Measurements from ENCODE around the gene HCST.

The HCST gene

GRCh38 chr19:35879068-35879467 lies 23.3 kb upstream of the HCST start:
- CTCF ChIA-PET, result interaction anchor here (1.5 to 7.0 kb wide), 2 partner anchors 54 to 94 kb away, joined by 3 to 106 read pairs; no protein-coding TSS in a partner anchor
- H3K4me1 ChIP-seq (ENCODE audit: control extremely low read depth in 1 of 4, control insufficient read depth in 4 of 4, insufficient read depth in 4 of 4, low read length in 3 of 4), result peaks cover 0 to 3% (median 1%) of the 10 kb centered on the region in 4 experiments
- no peaks in the 10 kb centered on the region for H3K36me3 ChIP-seq (ENCODE audit: control insufficient read depth in 4 of 4, insufficient read depth in 4 of 4, low read length in 3 of 4)
- 53% methylated on average over 18 of the region's 23 CpGs for WGBS (ENCODE audit: insufficient coverage)
- POLR2A ChIA-PET, result no interaction called here
- H3K4me3 ChIP-seq (ENCODE audit: control insufficient read depth in 1 of 7, extremely low read depth in 1 of 7, insufficient read depth in 4 of 7, low read depth in 2 of 7, low read length in 6 of 7), result no peak overlapping the region
- no peaks in the 10 kb centered on the region for H3K9me3 ChIP-seq (ENCODE audit: control extremely low read depth in 1 of 5, control insufficient read depth in 4 of 5, insufficient read depth in 2 of 5, low read depth in 1 of 5, low read length in 4 of 5)
- no peak overlapping the region for H3K27ac ChIP-seq (ENCODE audit: insufficient read depth in 1 of 2, low read depth in 1 of 2, low read length in 2 of 2, poor library complexity in 1 of 2, severe bottlenecking in 2 of 2)
- no peak for DNase-seq
- H3K27me3 ChIP-seq (replicated peaks in 2 of 5; ENCODE audit: control insufficient read depth in 4 of 5, insufficient read depth in 5 of 5, low read length in 4 of 5), result peaks cover 3 to 24% (median 11%) of the 10 kb centered on the region in 5 experiments

- H3K9me3 ChIP-seq (ENCODE audit: control extremely low read depth in 1 of 5, control insufficient read depth in 4 of 5, insufficient read depth in 2 of 5, low read depth in 1 of 5, low read length in 4 of 5), result no peaks in the 10 kb centered on the region
- H3K27ac ChIP-seq (ENCODE audit: insufficient read depth in 1 of 2, low read depth in 1 of 2, low read length in 2 of 2, poor library complexity in 1 of 2, severe bottlenecking in 2 of 2), result no peak overlapping the region
- POLR2A ChIA-PET, result interaction anchor here (0.9 kb wide), 1 partner anchor 29 kb away, joined by 3 read pairs; no protein-coding TSS in a partner anchor
- peaks cover 0 to 3% (median 1%) of the 10 kb centered on the region in 4 experiments for H3K4me1 ChIP-seq (ENCODE audit: control extremely low read depth in 1 of 4, control insufficient read depth in 4 of 4, insufficient read depth in 4 of 4, low read length in 3 of 4)
- WGBS (ENCODE audit: insufficient coverage), result 6% methylated on average over 27 of the region's 28 CpGs
- H3K36me3 ChIP-seq (ENCODE audit: control insufficient read depth in 4 of 4, insufficient read depth in 4 of 4, low read length in 3 of 4), result no peaks in the 10 kb centered on the region
- H3K4me3 ChIP-seq (ENCODE audit: control insufficient read depth in 1 of 7, extremely low read depth in 1 of 7, insufficient read depth in 4 of 7, low read depth in 2 of 7, low read length in 6 of 7), result no peak overlapping the region
- CTCF ChIA-PET, result interaction anchor here (0.8 to 7.0 kb wide), 5 partner anchors 17 to 93 kb away, joined by 3 to 106 read pairs (median 3); no protein-coding TSS in a partner anchor
- DNase-seq, result peak; percentile 78 to 90 (median 89)
- peaks cover 3 to 22% (median 11%) of the 10 kb centered on the region in 5 experiments for H3K27me3 ChIP-seq (replicated peaks in 2 of 5; ENCODE audit: control insufficient read depth in 4 of 5, insufficient read depth in 5 of 5, low read length in 4 of 5)
These were observed 22.5 kb upstream of the HCST start for GRCh38 chr19:35879770-35880317.

- no peak overlapping the region for H3K27ac ChIP-seq (ENCODE audit: insufficient read depth in 1 of 2, low read depth in 1 of 2, low read length in 2 of 2, poor library complexity in 1 of 2, severe bottlenecking in 2 of 2)
- peaks cover 0 to 3% (median 1%) of the 10 kb centered on the region in 4 experiments for H3K4me1 ChIP-seq (ENCODE audit: control extremely low read depth in 1 of 4, control insufficient read depth in 4 of 4, insufficient read depth in 4 of 4, low read length in 3 of 4)
- peaks cover 0 to 22% (median 8%) of the 10 kb centered on the region in 5 experiments for H3K27me3 ChIP-seq (replicated peaks in 2 of 5; ENCODE audit: control insufficient read depth in 4 of 5, insufficient read depth in 5 of 5, low read length in 4 of 5)
- DNase-seq, result peak; percentile 77 to 92 (median 88)
- ChIA-PET POLR2A (interaction anchor here (1.1 to 1.3 kb wide), 2 partner anchors 21 to 49 kb away, joined by 4 to 7 read pairs; no protein-coding TSS in a partner anchor), CTCF (interaction anchor here (0.7 to 7.0 kb wide), 19 partner anchors 9 to 112 kb away, joined by 3 to 106 read pairs (median 8); partner anchors contain the start of gene TYROBP)
- no peaks in the 10 kb centered on the region for H3K9me3 ChIP-seq (ENCODE audit: control extremely low read depth in 1 of 5, control insufficient read depth in 4 of 5, insufficient read depth in 2 of 5, low read depth in 1 of 5, low read length in 4 of 5)
- H3K36me3 ChIP-seq (ENCODE audit: control insufficient read depth in 4 of 4, insufficient read depth in 4 of 4, low read length in 3 of 4), result peaks cover 0 to 6% (median 2%) of the 10 kb centered on the region in 4 experiments
- WGBS (ENCODE audit: insufficient coverage), result 64% methylated on average over 5 of the region's 8 CpGs
- no peak overlapping the region for H3K4me3 ChIP-seq (ENCODE audit: control insufficient read depth in 1 of 7, extremely low read depth in 1 of 7, insufficient read depth in 4 of 7, low read depth in 2 of 7, low read length in 6 of 7)
These were observed 20.1 kb upstream of the HCST start for GRCh38 chr19:35882114-35882832.

- CTCF ChIA-PET, result interaction anchor here (0.9 to 7.0 kb wide), 12 partner anchors 8 to 113 kb away, joined by 3 to 106 read pairs (median 10); partner anchors contain the start of genes KIRREL2 and TYROBP
- Histone ChIP-seq H3K4me3 (ENCODE audit: control insufficient read depth in 1 of 7, extremely low read depth in 1 of 7, insufficient read depth in 4 of 7, low read depth in 2 of 7, low read length in 6 of 7) (no peak overlapping the region), H3K27me3 (replicated peaks in 2 of 5; ENCODE audit: control insufficient read depth in 4 of 5, insufficient read depth in 5 of 5, low read length in 4 of 5) (peaks cover 0 to 11% (median 6%) of the 10 kb centered on the region in 5 experiments), H3K4me1 (ENCODE audit: control extremely low read depth in 1 of 4, control insufficient read depth in 4 of 4, insufficient read depth in 4 of 4, low read length in 3 of 4) (peaks cover 0 to 3% (median 1%) of the 10 kb centered on the region in 4 experiments), H3K9me3 (ENCODE audit: control extremely low read depth in 1 of 5, control insufficient read depth in 4 of 5, insufficient read depth in 2 of 5, low read depth in 1 of 5, low read length in 4 of 5) (no peaks in the 10 kb centered on the region), H3K27ac (ENCODE audit: insufficient read depth in 1 of 2, low read depth in 1 of 2, low read length in 2 of 2, poor library complexity in 1 of 2, severe bottlenecking in 2 of 2) (no peak overlapping the region), H3K36me3 (ENCODE audit: control insufficient read depth in 4 of 4, insufficient read depth in 4 of 4, low read length in 3 of 4) (peaks cover 7 to 19% (median 13%) of the 10 kb centered on the region in 4 experiments)
- POLR2A ChIA-PET, result interaction anchor here (0.6 to 2.0 kb wide), 3 partner anchors 17 to 45 kb away, joined by 3 to 5 read pairs (median 4); no protein-coding TSS in a partner anchor
- 81% methylated on average over 2 of the region's 2 CpGs for WGBS (ENCODE audit: insufficient coverage)
- DNase-seq, result no peak
These were observed 18.4 kb upstream of the HCST start for GRCh38 chr19:35883882-35884281.

GRCh38 chr19:35885225-35885738 lies 17.0 kb upstream of the HCST start:
- no peak overlapping the region for H3K4me3 ChIP-seq (ENCODE audit: control insufficient read depth in 1 of 7, extremely low read depth in 1 of 7, insufficient read depth in 4 of 7, low read depth in 2 of 7, low read length in 6 of 7)
- POLR2A ChIA-PET, result interaction anchor here (2.8 kb wide), 1 partner anchor 46 kb away, joined by 8 read pairs; no protein-coding TSS in a partner anchor
- no peaks in the 10 kb centered on the region for H3K27me3 ChIP-seq (replicated peaks in 2 of 5; ENCODE audit: control insufficient read depth in 4 of 5, insufficient read depth in 5 of 5, low read length in 4 of 5)
- no peaks in the 10 kb centered on the region for H3K9me3 ChIP-seq (ENCODE audit: control extremely low read depth in 1 of 5, control insufficient read depth in 4 of 5, insufficient read depth in 2 of 5, low read depth in 1 of 5, low read length in 4 of 5)
- no peak for DNase-seq
- no peaks in the 10 kb centered on the region for H3K4me1 ChIP-seq (ENCODE audit: control extremely low read depth in 1 of 4, control insufficient read depth in 4 of 4, insufficient read depth in 4 of 4, low read length in 3 of 4)
- CTCF ChIA-PET, result interaction anchor here (0.7 to 1.4 kb wide), 6 partner anchors 9 to 49 kb away, joined by 3 to 6 read pairs (median 3); no protein-coding TSS in a partner anchor
- WGBS (ENCODE audit: insufficient coverage), result 95% methylated on average over 4 of the region's 6 CpGs
- H3K27ac ChIP-seq (ENCODE audit: insufficient read depth in 1 of 2, low read depth in 1 of 2, low read length in 2 of 2, poor library complexity in 1 of 2, severe bottlenecking in 2 of 2), result no peak overlapping the region
- H3K36me3 ChIP-seq (ENCODE audit: control insufficient read depth in 4 of 4, insufficient read depth in 4 of 4, low read length in 3 of 4), result peaks cover 7 to 32% (median 25%) of the 10 kb centered on the region in 4 experiments

GRCh38 chr19:35885904-35886303 lies 16.4 kb upstream of the HCST start:
- Histone ChIP-seq H3K27ac (ENCODE audit: insufficient read depth in 1 of 2, low read depth in 1 of 2, low read length in 2 of 2, poor library complexity in 1 of 2, severe bottlenecking in 2 of 2) (no peak overlapping the region), H3K27me3 (replicated peaks in 2 of 5; ENCODE audit: control insufficient read depth in 4 of 5, insufficient read depth in 5 of 5, low read length in 4 of 5) (no peaks in the 10 kb centered on the region), H3K36me3 (ENCODE audit: control insufficient read depth in 4 of 4, insufficient read depth in 4 of 4, low read length in 3 of 4) (peaks cover 7 to 38% (median 28%) of the 10 kb centered on the region in 4 experiments), H3K9me3 (ENCODE audit: control extremely low read depth in 1 of 5, control insufficient read depth in 4 of 5, insufficient read depth in 2 of 5, low read depth in 1 of 5, low read length in 4 of 5) (no peaks in the 10 kb centered on the region), H3K4me1 (ENCODE audit: control extremely low read depth in 1 of 4, control insufficient read depth in 4 of 4, insufficient read depth in 4 of 4, low read length in 3 of 4) (no peaks in the 10 kb centered on the region), H3K4me3 (ENCODE audit: control insufficient read depth in 1 of 7, extremely low read depth in 1 of 7, insufficient read depth in 4 of 7, low read depth in 2 of 7, low read length in 6 of 7) (no peak overlapping the region)
- no peak for DNase-seq
- ChIA-PET CTCF (interaction anchor here (0.7 to 1.2 kb wide), 5 partner anchors 8 to 49 kb away, joined by 3 to 6 read pairs (median 3); no protein-coding TSS in a partner anchor), POLR2A (interaction anchor here (0.6 to 2.8 kb wide), 2 partner anchors 45 to 142 kb away, joined by 3 to 8 read pairs; no protein-coding TSS in a partner anchor)
- 98% methylated on average over 3 of the region's 8 CpGs for WGBS (ENCODE audit: insufficient coverage)
